ENCODE results near the gene KRTAP19-3. TPM values are rescaled to one million over a fixed set of nuclear protein-coding genes. Genes with fewer than 3 reads are reported as not detected.
"Not testable (repeated sequence)": the region's sequence is repeated elsewhere in the genome, so short reads cannot be mapped to it uniquely, and the experiment has no call there.

The KRTAP19-3 gene
- total RNA-seq = not detected

DNA sequence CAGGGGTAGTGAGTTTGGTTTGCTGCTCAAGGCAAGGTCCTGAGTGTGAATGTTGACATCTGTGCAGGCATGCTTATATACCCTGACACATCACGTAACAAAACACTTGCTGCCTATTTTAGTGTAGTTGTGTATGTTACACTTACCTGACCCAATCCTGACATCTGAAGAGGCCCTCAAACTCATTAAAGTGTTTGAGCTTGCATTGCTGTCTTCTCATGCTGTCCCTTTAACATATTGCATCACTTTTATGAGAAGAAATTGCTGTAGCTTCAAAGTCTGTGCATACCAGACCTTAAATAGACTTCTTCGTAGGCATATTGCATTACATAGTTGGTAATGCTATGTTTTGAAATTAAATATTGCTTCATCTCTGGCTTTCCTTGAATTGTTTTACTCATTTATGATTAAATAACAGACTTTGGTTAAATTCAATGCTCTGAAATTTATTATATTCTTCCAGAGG, at the start of gene KRTAP19-3:
KRTAP19-3 (minus strand) TSS at position 51 of the 466 bp plus-strand sequence. CDS start 56 bp downstream, outside the sequence.
- Mint-ChIP-seq H3K9me3 (peaks cover 0 to 5% of the 10 kb centered on the region in 2 donors), H3K36me3 (peaks cover 0 to 2% of the 10 kb centered on the region in 2 donors), H3K27ac (no peak within 1 kb of the TSS)
- DNase-seq (ENCODE audit: low spot score in 2 of 2) (no peak), ATAC-seq (no peak)

DNA sequence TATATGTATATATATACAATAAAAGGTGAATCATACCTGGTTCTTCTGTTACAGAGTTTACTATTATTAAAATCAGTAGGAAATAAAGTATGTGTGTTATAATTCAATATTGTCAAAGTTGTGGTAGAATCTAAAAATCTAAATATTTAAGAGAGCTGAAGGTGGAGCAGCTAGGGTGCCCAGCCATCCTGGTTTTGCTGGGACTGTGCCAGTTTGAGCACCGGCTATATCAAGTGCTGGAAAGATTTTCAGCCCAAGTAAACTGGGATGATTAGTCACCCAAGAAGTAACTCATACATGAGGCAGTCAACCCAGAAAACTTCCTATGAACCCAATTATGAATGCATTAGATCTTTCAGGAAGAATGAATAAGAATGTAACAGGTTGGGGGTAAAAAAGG, 27.1 kb upstream of the KRTAP19-3 start:
- peaks cover 3 to 5% of the 10 kb centered on the region in 2 donors for H3K9me3 Mint-ChIP-seq

DNA sequence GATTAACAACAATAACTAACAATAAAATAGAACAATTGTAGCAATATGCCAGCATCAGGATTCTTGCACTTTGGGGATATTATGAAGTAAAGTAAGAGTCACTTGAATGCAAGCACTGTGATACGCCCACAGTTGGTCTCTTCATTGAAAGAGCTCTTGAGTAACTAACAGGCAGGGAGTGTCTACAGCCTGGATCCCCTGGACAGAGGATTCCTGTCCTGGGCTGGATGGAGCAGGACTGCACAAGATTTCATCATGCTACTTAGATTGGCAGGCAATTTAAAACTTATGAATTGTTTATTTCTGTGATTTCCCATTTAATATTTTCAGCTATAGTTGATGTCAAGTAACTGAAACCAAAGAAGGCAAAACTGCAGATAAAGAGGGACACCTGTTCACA, 23.9 kb upstream of the KRTAP19-3 start:
- ATAC-seq (no peak), DNase-seq (ENCODE audit: low spot score in 2 of 2) (no peak)
- Mint-ChIP-seq H3K9me3 (peaks cover 3 to 5% of the 10 kb centered on the region in 2 donors), H3K36me3 (no peaks in the 10 kb centered on the region), H3K27ac (no peak overlapping the region)

More for the DNA sequence above, 27.1 kb upstream of the KRTAP19-3 start:
- Mint-ChIP-seq H3K27ac (no peak overlapping the region), H3K36me3 (no peaks in the 10 kb centered on the region)
- ATAC-seq (no peak), DNase-seq (ENCODE audit: low spot score in 2 of 2) (no peak)

DNA sequence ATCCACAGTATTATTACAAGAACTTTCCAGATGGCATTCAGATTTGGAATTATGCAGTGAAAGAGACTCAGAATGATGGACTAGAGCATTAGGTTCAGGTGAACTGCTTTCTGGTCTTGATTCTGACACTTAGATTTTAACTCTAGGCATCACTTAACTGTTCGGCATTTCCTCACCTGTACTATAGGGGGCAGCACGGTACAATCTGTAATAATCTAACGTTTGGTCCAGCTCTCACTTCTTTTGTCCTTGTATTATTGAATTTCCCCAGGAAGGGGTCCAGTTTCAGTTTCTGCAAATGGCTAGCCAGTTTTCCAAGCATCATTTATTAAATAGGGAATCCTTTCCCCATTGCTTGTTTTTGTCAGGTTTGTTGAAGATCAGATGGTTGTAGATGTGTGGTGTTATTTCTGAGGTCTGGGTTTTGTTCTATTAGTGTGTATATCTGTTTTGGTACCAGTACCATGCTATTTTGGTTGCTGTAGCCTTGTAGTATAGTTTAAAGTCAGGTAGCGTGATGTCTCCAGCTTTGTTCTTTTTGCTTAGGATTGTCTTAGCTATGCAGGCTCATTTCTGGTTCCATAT, 13.9 kb upstream of the KRTAP19-3 start:
- ATAC-seq, H3K36me3 Mint-ChIP-seq, H3K27ac Mint-ChIP-seq, H3K9me3 Mint-ChIP-seq: not testable (repeated sequence)
- DNase-seq (ENCODE audit: low spot score in 2 of 2) = peak in 1 of 2 donors; percentile 12

DNA sequence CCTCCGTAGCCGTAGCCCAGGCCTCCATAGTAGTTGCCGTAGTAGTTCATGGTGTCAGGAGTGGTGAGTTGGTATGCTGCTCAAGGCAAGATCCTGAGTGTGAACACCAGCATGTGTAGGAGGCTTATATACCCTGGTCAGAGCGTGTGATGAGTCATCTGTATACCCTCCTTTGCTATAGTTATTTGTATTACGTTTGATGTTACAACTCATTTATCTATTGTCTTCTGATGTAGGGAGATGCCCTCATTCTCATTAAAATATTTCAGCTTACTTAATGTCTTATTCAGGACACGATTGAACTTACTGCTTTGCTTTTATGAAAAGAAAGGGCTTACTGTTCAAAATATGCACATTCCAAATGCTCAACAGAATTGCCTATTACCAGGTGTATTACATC, 10.2 kb upstream of the KRTAP19-3 start, which contains the start of gene KRTAP19-5:
KRTAP19-5 (minus strand) TSS at position 101 of the 400 bp plus-strand sequence; CDS start at position 50, 51 bp downstream.
- ATAC-seq (no peak), DNase-seq (ENCODE audit: low spot score in 2 of 2) (no peak)
- H3K9me3 Mint-ChIP-seq = no peaks in the 10 kb centered on the region
- no peak within 1 kb of the TSS for H3K27ac Mint-ChIP-seq
- H3K36me3 Mint-ChIP-seq = no peaks in the 10 kb centered on the region

DNA sequence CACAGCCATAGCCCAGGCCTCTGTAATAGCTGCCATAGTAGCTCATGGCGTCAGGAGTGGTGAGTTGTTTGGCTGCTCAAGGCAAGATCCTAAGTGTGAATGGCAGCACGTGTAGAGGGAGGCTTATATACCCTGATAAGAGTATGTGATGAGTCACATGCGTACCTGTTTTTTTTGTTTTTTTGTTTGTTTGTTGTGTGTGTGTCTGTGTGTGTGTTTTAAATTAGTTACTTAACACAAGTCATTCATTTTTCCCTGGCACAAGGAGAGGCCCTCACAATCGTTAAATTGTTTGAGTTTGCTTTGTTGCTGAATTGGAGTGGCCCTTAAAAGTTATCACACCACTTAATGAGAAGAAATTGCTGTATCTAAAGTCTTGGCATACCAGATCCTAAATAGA, 5.3 kb upstream of the KRTAP19-3 start, which contains the start of gene KRTAP19-4:
KRTAP19-4 (minus strand) TSS at position 101 of the 400 bp plus-strand sequence; CDS start at position 46, 55 bp downstream.
- H3K9me3 Mint-ChIP-seq = no peaks in the 10 kb centered on the region
- ATAC-seq = no peak
- no peak within 1 kb of the TSS for H3K27ac Mint-ChIP-seq
- H3K36me3 Mint-ChIP-seq = no peaks in the 10 kb centered on the region
- no peak for DNase-seq (ENCODE audit: low spot score in 2 of 2)

DNA sequence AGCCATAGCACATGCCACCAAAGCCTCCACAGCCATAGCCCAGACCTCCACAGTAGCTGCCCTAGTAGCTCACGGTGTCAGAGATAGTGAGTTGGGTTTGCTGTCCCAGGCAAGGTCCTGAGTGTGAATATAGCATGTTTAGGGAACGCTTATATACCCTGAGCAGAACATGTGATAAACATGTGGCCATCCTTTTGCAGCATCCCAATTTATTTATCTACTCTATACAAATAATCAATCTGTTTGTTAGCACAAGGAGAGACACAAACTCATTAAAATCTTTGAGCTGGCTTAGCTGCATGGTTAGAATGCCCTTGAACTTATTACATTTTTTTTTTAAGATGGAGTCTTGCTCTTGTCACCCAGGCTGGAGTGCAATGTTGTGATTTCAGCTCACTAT, 4.5 kb downstream of the KRTAP19-3 start, which contains the start of gene KRTAP19-2:
KRTAP19-2 (minus strand) TSS at position 101 of the 400 bp plus-strand sequence; CDS start at position 13, 88 bp downstream.
- Mint-ChIP-seq H3K27ac (no peak within 1 kb of the TSS), H3K9me3 (peaks cover 9 to 13% of the 10 kb centered on the region in 2 donors), H3K36me3 (peaks cover 0 to 9% of the 10 kb centered on the region in 2 donors)
- no peak for DNase-seq (ENCODE audit: low spot score in 2 of 2)
- no peak for ATAC-seq

DNA sequence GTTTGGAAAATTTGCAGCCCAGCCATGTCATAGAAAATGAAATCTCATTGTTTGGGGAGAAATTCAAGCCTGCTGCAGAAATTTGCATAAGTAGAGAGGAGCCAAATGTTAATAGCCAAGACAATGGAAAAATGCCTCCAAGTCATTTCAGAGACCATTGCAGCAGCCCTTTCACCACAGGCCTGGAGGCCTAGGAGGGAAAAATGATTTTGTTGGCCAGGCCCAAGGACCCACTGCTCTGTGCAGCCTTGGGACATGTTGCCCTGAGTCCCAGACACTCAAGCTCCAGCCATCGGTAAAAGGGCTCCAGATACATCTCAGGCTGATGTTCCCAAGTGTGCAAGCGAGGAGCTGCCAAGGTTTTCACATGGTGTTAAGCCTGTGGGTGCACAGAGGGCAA, 5.6 kb downstream of the KRTAP19-3 start:
- no peak for ATAC-seq
- Mint-ChIP-seq H3K9me3 (peaks cover 9 to 13% of the 10 kb centered on the region in 2 donors), H3K36me3 (peaks cover 0 to 9% of the 10 kb centered on the region in 2 donors)

DNA sequence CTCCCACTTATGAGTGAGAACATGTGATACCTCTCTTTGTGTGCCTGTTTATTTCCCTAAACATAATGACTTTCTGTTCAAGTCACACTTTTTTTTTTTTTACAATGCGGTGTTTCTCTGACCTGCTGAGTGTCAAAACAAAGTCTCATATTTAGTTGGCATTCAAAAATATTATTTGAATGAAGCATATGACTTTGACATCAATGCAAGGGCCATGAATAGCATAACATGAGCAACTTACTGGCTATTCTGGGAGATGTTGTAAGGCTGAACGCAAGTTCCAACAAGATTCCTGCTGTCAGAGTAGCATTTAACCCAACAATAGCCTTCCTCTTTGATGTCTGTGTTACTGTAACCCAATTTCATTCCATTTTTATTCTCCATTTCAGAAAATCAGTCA, 9.7 kb downstream of the KRTAP19-3 start:
- peaks cover 9% of the 10 kb centered on the region in 2 donors for H3K9me3 Mint-ChIP-seq
- H3K27ac Mint-ChIP-seq = no peak overlapping the region
- H3K36me3 Mint-ChIP-seq = peaks cover 0 to 9% of the 10 kb centered on the region in 2 donors
- ATAC-seq (no peak), DNase-seq (ENCODE audit: low spot score in 2 of 2) (no peak)

More for the DNA sequence above, 5.6 kb downstream of the KRTAP19-3 start:
- no peak overlapping the region for H3K27ac Mint-ChIP-seq
- DNase-seq (ENCODE audit: low spot score in 2 of 2) = no peak

DNA sequence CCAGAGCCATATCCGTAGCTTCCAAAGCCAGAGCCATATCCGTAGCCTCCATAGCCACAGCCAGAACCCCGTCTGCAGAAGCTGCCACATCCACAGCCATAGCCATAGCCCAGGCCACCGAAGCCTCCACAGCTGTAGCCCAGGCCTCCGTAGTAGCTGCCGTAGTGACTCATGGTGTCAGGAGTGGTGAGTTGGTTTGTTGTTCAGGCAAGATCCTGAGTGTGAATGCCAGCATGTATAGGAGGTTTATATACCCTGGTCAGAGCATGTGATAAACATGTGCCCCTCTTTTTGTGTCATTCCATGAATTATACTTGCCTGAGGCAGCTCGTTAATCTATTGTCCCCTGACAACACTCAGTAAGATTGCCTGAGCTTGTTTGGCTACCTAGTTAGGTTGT, 11.7 kb downstream of the KRTAP19-3 start, which contains the start of gene KRTAP19-1:
KRTAP19-1 (minus strand) TSS at position 223 of the 400 bp plus-strand sequence; CDS start at position 173, 50 bp downstream.
- Mint-ChIP-seq H3K36me3 (no peaks in the 10 kb centered on the region), H3K9me3 (peaks cover under 1 to 4% of the 10 kb centered on the region in 2 donors), H3K27ac (no peak within 1 kb of the TSS)
- no peak for ATAC-seq
- no peak for DNase-seq (ENCODE audit: low spot score in 2 of 2)

DNA sequence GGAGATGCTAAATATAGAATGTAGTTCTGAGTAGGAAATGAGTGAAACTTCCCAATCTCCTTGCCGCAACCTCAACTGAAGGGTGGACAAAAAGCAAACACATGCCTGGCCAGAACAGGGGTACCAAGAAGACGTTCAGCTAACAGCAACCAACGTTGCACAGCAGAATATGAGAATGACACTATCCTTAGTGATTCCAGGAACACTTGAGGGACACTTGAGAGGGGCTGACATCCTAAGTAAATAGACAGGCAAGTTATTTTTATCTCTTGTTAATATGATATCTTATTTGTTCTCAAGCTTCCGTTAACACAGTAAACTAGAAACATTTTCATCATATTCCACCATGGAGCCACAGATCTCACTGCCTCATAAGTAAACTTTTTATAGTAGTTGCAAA, 12.6 kb downstream of the KRTAP19-3 start:
- Mint-ChIP-seq H3K36me3 (no peaks in the 10 kb centered on the region), H3K9me3 (no peaks in the 10 kb centered on the region), H3K27ac (no peak overlapping the region)
- ATAC-seq (no peak), DNase-seq (ENCODE audit: low spot score in 2 of 2) (no peak)

DNA sequence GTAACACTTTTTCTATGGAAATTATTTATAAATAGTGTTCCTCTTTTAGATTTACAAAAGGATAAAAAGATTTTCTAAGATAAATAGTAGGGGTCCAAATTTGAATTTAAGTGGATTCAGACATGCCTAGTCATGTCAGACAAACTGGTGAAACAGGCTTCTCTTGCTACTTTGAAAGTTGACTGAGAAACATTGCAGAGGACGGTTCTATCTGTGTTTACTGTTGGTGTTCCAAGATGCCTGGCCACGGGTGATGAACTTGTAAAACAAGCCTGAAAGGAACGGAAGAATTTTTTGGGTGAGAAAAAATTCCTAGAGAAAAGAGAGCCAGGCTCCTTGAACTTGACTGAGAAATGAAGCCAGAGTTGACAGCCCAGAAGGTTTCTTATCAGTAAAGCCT, 13.8 kb downstream of the KRTAP19-3 start:
- ATAC-seq (no peak), DNase-seq (ENCODE audit: low spot score in 2 of 2) (no peak)
- H3K9me3 Mint-ChIP-seq = no peaks in the 10 kb centered on the region
- no peak overlapping the region for H3K27ac Mint-ChIP-seq
- no peaks in the 10 kb centered on the region for H3K36me3 Mint-ChIP-seq

DNA sequence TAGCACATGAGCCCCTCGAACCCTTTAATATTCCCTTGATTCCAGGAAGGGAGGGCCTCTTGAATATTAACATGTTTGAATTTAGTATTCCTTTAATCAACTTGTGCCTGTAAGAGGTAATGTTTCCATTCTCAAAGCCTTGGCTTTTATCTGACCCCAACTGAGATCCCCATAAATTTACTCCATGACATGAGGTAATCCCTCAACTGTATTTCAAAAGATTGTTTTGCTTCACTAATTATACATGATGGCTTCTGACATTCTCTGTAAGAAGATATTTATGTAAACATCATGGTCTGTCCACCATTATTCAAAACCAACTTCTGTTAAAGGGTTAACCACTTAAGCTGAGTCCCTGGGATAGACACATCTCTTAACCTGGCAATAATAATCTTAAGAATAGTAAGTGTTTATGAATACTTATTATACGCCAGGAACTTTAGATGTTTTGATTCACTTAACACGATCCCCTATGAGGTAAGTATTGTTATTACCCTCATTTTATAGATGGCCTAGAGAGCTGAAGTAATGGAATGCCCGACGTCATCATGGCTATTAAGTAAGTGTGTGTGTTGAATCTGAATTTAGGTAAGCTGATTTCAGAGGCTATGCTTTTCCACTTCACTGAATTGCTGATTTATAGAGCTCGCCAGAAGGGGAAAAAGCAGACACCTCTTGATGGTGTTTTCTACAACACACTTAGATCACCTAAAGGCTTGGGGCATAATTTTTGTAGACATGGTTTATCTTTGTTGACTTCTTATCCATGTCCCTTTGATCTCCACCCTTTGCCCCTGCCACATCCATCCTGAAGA, 22.7 kb downstream of the KRTAP19-3 start:
- no peaks in the 10 kb centered on the region for H3K9me3 Mint-ChIP-seq
- ATAC-seq (no peak), DNase-seq (ENCODE audit: low spot score in 2 of 2) (no peak)
- H3K36me3 Mint-ChIP-seq = no peaks in the 10 kb centered on the region
- no peak overlapping the region for H3K27ac Mint-ChIP-seq

DNA sequence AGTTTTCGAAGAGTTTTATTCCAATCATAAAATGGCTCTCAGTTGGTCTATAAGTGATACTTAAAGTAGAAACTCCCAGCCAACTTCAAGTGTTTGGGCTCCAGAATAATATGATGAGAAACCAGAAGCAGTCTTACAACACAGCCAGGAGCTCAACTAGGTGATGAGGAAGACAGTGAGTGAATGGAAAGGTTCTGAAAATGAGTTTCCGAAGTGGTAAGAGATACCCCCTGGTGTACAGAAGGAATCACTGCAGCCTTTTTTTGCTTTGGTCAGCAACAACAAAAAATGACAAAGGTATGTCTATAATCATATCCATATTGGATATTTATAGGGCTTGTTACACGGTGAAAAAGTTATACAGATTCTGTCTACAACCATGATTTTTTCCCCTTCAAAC, 28.1 kb downstream of the KRTAP19-3 start:
- ATAC-seq = no peak
- no peak overlapping the region for H3K27ac Mint-ChIP-seq

DNA sequence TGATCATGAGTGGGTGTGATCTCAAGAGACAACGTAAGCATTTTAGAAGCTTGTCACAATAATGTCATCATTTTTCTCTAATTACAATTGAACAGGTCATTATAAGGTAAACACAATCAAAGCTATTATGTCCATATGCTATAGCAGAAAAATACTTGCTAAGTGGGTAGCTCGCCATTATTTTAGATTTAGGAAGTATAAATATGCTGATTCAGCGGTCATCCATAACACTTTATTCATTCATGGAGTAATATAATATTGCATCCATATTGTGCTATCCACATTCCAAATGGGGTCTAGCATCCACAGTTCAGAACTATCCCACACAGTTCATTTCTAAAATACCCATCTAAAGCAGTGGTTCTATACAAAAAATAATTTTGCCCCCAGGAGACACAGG, 43.3 kb downstream of the KRTAP19-3 start:
- DNase-seq (ENCODE audit: low spot score in 2 of 2) = no peak
- no peak for ATAC-seq
- H3K36me3 Mint-ChIP-seq = no peaks in the 10 kb centered on the region
- H3K9me3 Mint-ChIP-seq = no peaks in the 10 kb centered on the region
- H3K27ac Mint-ChIP-seq = no peak overlapping the region

More for the DNA sequence above, 28.1 kb downstream of the KRTAP19-3 start:
- DNase-seq (ENCODE audit: low spot score in 2 of 2) = no peak
- Mint-ChIP-seq H3K36me3 (no peaks in the 10 kb centered on the region), H3K9me3 (no peaks in the 10 kb centered on the region)

DNA sequence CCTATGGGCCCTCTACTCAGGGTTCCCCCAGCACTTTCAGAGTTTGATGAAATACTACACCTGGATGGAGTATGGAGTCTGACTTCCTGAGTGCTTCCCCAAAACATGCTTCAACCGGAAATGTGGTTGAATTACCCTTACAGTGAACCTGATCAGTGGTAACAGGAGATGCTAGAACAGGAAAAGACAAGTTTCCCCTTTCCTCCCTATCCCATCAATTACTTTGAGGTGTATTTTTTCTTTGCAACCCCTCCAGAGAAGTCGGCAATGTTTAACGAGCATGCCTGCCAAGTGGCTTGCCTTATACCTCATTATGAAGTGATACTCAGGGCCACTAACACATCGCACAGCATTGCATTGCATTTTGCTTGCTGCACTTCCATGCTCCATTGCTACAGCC, 44.8 kb downstream of the KRTAP19-3 start:
- DNase-seq (ENCODE audit: low spot score in 2 of 2) (no peak), ATAC-seq (no peak)
- no peak overlapping the region for H3K27ac Mint-ChIP-seq
- no peaks in the 10 kb centered on the region for H3K36me3 Mint-ChIP-seq
- H3K9me3 Mint-ChIP-seq = no peaks in the 10 kb centered on the region

DNA sequence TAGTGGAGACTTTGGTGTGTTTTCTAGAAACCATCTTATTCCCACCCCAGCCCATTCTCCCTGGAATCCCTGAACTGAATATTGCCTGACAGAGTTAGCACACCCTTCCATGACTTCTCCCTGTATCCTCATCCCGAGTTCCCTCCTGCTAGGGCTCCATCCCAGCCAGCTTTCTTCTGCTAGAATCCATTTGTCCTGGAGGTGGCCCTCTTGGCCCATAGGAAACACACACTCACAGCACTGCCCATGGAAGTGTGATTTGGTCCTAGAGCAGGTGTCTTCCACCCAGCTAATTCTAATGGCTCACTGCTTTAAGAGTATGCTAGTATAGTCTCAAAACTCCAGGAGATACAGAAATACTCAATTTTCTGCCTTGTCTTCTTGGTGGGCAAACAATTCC, 47.6 kb downstream of the KRTAP19-3 start:
- Mint-ChIP-seq H3K9me3 (no peaks in the 10 kb centered on the region), H3K27ac (no peak overlapping the region), H3K36me3 (no peaks in the 10 kb centered on the region)
- ATAC-seq (no peak), DNase-seq (ENCODE audit: low spot score in 2 of 2) (no peak)

Data from activated naive CD4-positive, alpha-beta T cell treated with anti-CD3 and anti-CD28 coated beads, Interleukin-2, amount 50 U/mL, for 72 hours (primary cell).